IPS-NIHi7 (cell line): ENCODE results near the gene ADCY6.
"Not testable (repeated sequence)": the region's sequence is repeated elsewhere in the genome, so short reads cannot be mapped to it uniquely, and the experiment has no call there.

Experiments used
- DNase-seq: peaks from one replicate; pipeline ENCODE4 v3.0.0; 2012; ENCODE audit warnings: mixed read lengths; ENCODE audit errors: extremely low spot score

Gene ADCY6

GRCh38 chr12:48750769-48751356, 38.0 kb downstream of the ADCY6 start:
- no peak for DNase-seq

GRCh38 chr12:48750215-48750614, 38.7 kb downstream of the ADCY6 start:
- no peak for DNase-seq

GRCh38 chr12:48744251-48745008, 44.5 kb downstream of the ADCY6 start:
- no peak for DNase-seq

GRCh38 chr12:48739618-48740269, 49.1 kb downstream of the ADCY6 start:
- no peak for DNase-seq

- DNase-seq, result no peak
Measured at GRCh38 chr12:48736456-48736855, 52.4 kb downstream of the ADCY6 start.

- DNase-seq, result no peak
Measured at GRCh38 chr12:48728807-48729206, 60.1 kb downstream of the ADCY6 start.

- DNase-seq, result not testable (repeated sequence)
Measured at GRCh38 chr12:48720737-48721136, 68.2 kb downstream of the ADCY6 start.

GRCh38 chr12:48720171-48720570, 68.7 kb downstream of the ADCY6 start:
- not testable (repeated sequence) for DNase-seq

- DNase-seq, result not testable (repeated sequence)
Measured at GRCh38 chr12:48719002-48719401, 69.9 kb downstream of the ADCY6 start.

GRCh38 chr12:48717252-48717695, 71.6 kb downstream of the ADCY6 start:
- no peak for DNase-seq

- peak; percentile 99 for DNase-seq
Measured at GRCh38 chr12:48716493-48717251, 72.2 kb downstream of the ADCY6 start, which contains the start of gene CCNT1. CCNT1 (minus strand) TSS chr12:48716707; CDS start chr12:48716675, 32 bp downstream.
